Activated CD4-positive, alpha-beta T cell treated with anti-CD3 and anti-CD28 coated beads for 4 hours (primary cell): ENCODE results near the gene DBNL.

Experiments
- DNase-seq, 2 donors: peaks; one replicate each; pipeline ENCODE4 v3.0.0-alpha.2; 2020

DBNL gene

GRCh38 chr7:44062903-44063295 lies 18.4 kb downstream of the DBNL start:
- no peak for DNase-seq

GRCh38 chr7:44063547-44063893 lies 19.0 kb downstream of the DBNL start:
- DNase-seq, result no peak

GRCh38 chr7:44063894-44064651 lies 19.6 kb downstream of the DBNL start:
- DNase-seq, result no peak

GRCh38 chr7:44064791-44065430 lies 20.4 kb downstream of the DBNL start:
- DNase-seq, result no peak

GRCh38 chr7:44065431-44066110 lies 21.1 kb downstream of the DBNL start, which contains the start of gene PGAM2:
TSS of gene PGAM2 (minus strand) at chr7:44065567. CDS start at chr7:44065529, 38 bp downstream.
- no peak for DNase-seq

GRCh38 chr7:44066111-44066460 lies 21.6 kb downstream of the DBNL start:
- DNase-seq, result no peak

- DNase-seq, result no peak
These were observed 22.1 kb downstream of the DBNL start for GRCh38 chr7:44066494-44067063.

GRCh38 chr7:44067064-44067951 lies 22.8 kb downstream of the DBNL start:
- no peak for DNase-seq

GRCh38 chr7:44068054-44068453 lies 23.6 kb downstream of the DBNL start:
- DNase-seq, result no peak

GRCh38 chr7:44071726-44072363 lies 27.3 kb downstream of the DBNL start:
- DNase-seq, result no peak

GRCh38 chr7:44072364-44073231 lies 28.1 kb downstream of the DBNL start:
- peak in 1 of 2 donors; percentile 42 for DNase-seq

GRCh38 chr7:44073664-44074348 lies 29.3 kb downstream of the DBNL start:
- DNase-seq, result no peak

- DNase-seq, result no peak
These were observed 29.8 kb downstream of the DBNL start for GRCh38 chr7:44074349-44074695.

GRCh38 chr7:44075296-44076075 lies 31.0 kb downstream of the DBNL start:
- no peak for DNase-seq

GRCh38 chr7:44076101-44076895 lies 31.8 kb downstream of the DBNL start:
- no peak for DNase-seq

- DNase-seq, result no peak
These were observed 32.6 kb downstream of the DBNL start for GRCh38 chr7:44077061-44077460.

- no peak for DNase-seq
These were observed 33.2 kb downstream of the DBNL start for GRCh38 chr7:44077681-44078091.

- no peak for DNase-seq
These were observed 34.0 kb downstream of the DBNL start for GRCh38 chr7:44078521-44078920.
